GM21825 (cell line): Measurements from ENCODE around the gene CBX6.
A peak's percentile ranks its signal among the peaks of the same experiment; 100 is the strongest.
"Not testable (repeated sequence)": the region's sequence is repeated elsewhere in the genome, so short reads cannot be mapped to it uniquely, and the experiment has no call there.

Experiments used
- ATAC-seq: cut with Tn5 transposase; IDR thresholded peaks from one replicate; pipeline ENCODE4 v1.9.1; 2021; ENCODE audit warnings: mild to moderate bottlenecking, moderate library complexity; ENCODE audit not compliant: unreplicated experiment

Gene CBX6

DNA sequence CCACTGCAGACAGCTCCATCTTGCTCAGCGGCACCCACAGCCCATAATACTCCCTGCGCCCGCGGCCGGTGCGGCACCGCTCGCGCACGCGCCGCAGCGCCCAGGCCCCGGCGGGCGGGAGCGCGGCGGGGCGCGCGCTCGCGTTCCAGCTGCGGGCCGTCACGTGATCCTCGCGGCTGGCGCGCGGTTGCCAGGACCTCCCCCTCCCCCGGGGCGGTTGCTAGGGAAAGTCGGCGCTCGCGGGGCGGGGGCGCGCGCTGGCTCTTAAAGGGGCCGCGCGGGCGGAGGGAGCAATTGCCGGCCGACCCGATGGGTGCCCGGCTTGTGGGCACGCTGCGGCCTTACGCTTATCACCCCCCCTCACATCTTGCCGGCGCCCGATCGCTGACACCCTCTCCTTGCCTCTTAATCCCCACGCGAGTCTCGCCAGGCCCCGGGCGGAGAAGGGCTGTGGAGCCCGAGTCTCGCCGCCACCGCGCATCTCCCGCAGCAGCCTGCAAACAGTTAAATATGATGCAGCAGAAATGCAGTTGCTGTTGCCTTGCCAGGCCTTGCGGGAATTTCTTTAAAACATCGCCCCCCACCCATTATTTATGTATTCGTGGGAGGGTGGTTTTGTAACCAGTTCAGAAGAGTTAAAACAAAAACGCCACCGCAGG is at the start of gene CBX6:
TSS of gene CBX6 (minus strand) at position 45 of the 659 bp plus-strand sequence. CDS start at position 19, 26 bp downstream.
- peak; percentile 50 for ATAC-seq

DNA sequence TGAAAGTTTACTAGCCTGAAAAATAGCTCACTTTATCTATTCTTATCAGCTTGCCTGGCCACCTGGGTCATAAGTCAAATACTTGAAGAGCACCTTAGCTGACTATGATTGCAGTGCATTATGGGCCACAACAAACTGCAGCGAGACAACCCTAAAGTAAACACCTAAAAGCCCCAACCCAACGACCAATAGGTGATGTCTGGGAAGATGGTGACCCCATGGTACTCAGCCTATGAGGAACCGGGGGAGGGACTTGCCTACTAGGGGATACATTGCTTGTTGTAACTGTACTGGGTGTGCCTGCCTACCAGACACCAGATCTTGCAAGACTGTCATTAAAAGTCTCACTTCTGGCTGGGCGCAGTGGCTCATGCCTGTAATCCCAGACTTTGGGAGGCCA is 49.8 kb upstream of the CBX6 start:
- no peak for ATAC-seq

DNA sequence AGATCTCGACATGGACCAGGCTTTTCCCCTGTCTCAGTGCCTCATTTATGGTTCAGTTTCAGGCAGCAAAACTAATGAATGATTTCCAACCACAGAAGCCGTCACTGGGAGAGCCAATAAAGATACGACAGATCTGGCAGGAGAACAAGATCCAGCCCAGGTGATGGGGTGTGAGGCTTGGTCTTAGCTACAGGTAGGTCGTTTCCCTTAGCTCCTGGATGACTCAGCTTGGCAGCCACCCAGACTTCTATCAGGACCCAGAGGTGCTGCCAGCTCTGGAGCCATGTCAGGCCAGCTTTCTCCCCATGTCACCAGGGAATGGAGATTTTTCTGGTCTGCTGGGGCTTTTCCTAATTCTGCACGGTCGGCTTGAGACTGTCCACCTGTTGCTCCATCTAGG is 49.1 kb upstream of the CBX6 start:
- no peak for ATAC-seq

- no peak for ATAC-seq
These were observed 47.7 kb upstream of the CBX6 start for GRCh38 chr22:38919631-38920190.

DNA sequence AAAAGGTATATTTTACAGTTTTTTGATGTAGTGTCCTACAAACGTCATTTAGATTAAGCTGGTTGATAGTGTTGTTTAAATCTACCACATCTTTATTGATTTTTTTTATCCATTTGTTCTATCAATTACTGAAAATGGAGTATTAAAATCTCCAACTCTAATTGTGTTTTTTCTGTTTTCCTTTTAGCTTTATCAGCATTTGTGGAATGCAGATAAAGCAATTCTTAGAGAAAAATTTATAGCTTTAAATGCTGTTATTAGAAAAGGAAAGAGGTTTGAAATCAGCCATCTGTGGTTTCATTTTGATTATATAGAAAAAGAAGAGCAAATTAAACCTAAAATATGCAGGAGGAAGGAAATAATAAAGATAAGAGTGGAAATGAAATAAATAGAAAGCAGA is 39.4 kb upstream of the CBX6 start:
- no peak for ATAC-seq

GRCh38 chr22:38907767-38908166 is 35.8 kb upstream of the CBX6 start:
- ATAC-seq = no peak

DNA sequence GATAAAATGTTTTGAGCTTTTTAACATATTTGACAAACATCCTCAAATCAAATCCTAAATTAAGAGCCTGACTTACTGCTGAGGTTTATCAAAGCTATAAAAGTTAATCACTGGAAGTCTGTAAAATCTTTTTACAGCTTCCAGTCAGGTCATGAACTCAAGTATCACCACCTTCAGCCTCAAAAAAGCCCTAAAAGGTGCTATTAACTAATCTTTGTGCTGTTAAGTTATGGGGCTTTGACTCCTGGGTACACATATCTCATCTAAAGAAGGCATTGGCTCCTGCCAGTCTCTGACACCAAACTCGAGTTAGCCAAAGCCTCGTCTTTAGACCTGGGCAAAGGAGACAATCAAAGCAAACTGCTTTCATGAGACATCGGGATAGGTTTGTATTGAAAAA is 34.0 kb upstream of the CBX6 start:
- no peak for ATAC-seq

DNA sequence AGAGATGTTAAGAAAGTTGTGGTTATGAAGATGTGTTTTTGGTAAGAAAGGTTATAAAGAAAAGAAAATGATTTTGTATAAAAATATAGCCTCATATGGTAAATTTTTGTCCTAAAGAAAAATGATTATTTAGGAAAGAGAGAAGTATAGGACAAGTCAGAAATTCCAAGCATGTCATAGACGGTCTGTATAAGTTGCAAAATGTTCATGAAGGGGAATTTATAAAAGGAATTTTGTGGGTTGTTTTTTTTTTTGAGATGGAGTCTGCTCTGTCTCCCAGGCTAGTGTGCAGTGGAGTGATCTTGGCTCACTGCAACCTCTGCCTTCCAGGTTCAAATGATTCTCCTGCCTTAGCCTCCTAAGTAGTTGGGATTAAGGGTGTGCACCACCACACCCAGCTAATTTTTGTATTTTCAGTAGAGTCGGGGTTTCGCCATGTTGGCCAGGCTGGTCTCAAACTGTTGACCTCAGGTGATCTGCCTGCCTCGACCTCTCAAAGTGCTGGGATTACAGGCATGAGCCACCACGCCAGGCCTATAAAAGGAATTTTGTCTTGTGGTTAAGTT is 32.1 kb upstream of the CBX6 start:
- not testable (repeated sequence) for ATAC-seq

DNA sequence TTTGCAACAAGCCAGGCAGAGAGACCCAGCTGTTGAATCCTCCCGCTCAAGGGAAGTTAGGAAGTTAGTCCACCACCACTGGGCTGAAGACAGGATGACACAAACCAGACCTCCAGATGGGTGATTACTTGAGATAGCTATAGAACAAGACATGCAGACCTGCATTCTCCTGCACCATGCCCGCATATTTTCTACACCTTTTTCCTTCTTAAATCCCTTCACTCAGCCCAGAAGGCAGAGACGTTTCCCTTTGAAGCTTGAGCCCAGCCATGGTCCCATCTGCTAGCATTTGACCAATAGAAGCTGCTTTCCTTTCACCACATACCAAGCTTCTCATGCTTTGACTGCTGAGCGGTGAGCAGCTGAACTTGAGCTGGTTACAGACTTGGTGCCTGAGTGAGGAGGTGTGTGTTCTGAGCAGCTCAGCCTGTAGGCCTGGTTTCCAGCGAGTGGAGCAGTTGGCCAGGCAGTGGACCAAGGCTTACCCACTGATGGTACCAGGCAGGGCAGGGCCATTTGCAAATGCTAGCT is 29.2 kb upstream of the CBX6 start:
- ATAC-seq = no peak

DNA sequence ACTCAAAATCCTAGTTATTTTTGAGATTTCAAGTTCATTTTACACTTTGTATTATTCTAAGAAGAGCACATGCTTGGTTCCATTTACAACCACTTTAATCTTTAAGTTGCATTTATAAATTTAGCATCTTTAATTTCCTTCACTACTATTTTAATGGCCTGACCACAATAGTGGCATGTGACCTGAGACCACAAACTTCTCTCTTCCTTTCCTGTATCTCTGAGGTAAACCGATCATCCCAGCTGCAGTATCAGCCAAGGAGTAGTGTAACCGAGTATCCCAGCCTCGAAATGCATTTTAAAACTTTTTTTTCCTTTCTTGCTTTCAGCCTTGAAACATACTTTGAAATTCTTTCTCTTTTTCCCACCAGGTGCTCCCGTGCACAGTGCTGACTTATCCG is 28.7 kb upstream of the CBX6 start:
- no peak for ATAC-seq

DNA sequence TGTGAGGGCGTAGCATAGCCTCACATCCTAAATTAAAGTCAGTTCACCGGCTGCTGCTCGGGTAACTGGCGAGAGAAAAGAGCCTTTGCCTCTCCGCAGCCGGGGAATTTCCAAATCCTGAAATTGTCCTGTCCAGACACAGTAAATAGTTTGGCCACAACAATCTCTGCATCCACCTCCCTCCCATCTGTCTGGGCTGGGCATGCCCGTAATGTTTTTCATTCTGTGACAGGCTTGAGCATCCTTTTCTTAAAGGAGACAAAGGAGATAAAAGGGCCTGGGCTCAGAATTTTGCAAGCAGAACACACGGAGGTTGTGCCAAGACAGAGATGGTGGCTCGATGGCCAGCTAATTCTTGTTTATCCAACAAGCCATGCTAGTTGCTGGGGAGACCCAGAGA is 19.2 kb upstream of the CBX6 start:
- no peak for ATAC-seq

DNA sequence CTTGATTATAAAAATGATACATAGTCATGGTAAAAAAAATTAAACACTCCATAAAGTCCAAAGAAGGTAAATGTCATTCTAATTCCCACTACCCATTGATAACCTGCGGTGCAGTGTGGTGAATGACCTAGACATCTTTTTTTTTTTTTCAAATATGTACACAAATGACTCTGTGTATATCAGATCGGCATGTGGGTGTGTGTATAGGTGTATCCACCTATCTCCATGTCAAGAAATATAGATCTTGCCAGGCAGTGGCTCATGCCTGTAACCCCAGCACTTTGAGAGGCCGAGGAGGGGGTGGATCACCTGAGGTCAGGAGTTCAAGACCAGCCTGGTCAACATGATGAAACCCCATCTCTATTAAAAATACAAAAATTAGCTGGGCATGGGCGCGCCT is 18.4 kb upstream of the CBX6 start:
- ATAC-seq = no peak

DNA sequence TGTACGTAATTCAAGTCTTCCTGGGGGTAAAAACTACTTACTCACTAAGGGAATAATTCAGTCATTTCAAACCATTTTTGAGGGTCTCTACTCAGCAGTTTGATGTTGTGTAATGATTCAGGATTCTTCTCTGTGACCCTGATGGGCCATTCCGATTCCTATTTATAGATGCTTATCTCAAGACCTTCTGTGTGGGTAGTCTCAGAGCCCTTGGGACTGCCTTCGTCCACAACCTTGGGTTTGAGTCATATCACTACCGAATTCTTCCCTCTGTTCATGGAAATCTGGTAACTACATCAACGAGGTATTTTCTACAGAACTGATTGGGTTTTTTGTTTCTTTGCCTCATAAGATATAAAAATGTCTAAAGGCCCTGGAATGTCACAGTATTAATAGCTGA is 14.3 kb upstream of the CBX6 start:
- no peak for ATAC-seq

GRCh38 chr22:38882972-38883622 is 11.1 kb upstream of the CBX6 start:
- ATAC-seq = no peak

DNA sequence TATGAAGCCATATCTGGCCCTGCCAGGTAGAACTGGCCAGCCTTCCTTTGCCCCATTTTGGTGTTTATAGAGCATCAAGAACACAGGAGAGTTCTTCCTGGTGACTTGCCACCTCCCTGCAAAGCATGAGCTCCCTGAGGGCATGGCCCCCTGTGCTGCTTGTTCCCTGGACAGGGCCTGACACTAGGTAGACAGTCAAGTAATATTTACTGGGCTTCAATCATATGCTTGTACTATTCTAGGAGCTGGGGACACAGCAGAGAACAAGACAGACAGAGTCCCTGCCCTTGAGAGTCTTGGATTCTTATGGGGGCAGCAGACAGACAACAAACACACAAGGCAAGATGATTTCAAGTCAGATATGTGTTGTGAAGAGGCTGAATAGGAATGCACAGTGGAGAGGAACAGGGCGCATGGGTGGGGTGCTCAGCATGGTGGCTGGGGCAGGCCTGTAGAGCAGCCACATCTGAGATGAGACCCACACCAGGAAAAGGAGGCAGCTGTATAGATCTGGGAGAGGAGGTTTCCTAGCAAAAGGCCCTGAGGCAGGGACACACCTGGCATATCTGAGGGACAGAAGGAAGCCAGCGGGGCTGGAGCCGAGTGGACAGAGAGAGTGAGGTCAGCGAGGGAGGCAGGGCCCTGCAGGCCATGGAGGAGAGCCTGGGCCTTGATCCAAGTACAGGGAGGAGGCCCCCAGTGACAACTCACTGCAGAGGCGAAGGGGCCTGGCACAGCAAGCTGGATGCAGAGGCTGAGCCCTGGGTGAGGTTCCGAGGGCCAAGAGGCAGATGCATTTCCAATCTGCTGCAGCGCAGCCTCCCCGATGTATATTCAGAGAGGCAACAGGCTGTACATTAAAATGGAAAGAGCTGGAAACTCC is 10.2 kb upstream of the CBX6 start:
- ATAC-seq = no peak

GRCh38 chr22:38881464-38881871 is 9.5 kb upstream of the CBX6 start:
- ATAC-seq = no peak

DNA sequence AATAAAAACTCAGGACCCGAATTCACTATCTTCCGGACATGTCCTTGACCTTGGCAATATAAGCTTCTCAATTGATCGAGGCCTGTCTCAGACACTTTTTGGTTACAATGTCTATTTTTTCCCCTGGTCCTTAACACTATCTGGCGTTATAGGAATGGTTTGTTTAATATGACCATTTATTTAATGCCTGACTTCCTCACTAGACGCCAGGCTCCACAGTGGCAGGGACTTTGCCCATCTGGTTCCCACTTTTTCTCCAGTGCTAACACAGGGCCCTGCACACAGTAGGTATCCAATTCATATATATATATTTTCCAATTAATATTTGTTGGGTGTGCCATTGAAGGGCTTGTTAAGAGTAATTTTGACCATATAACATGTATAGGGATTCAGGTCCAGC is 7.9 kb upstream of the CBX6 start:
- ATAC-seq = no peak

- ATAC-seq = no peak
These were observed 7.2 kb upstream of the CBX6 start for GRCh38 chr22:38879108-38879729.

DNA sequence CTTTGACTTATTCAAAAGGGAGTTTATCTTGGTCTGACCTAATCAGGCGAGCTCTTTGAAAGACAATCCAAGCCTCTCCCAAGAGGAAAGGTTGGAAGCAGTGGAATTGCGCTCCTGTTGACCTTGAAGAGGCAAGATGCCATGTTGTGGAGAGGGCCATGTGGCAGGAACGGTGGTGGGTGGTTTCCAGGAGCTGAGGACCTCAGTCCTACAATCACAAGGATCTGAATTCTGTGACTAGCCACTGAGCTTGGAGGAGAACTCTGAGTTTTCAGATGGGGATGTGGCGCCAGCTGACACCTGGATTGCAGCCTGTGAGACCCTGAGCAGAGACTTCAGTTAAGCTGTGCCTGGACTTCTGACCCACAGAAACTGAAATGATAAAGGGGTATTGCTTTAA is 6.0 kb upstream of the CBX6 start:
- no peak for ATAC-seq

- ATAC-seq = no peak
These were observed 2.7 kb upstream of the CBX6 start for GRCh38 chr22:38874529-38875222.
